Pancreas (tissue), 10 donors: Measurements from ENCODE around the gene MARCKS. TPM values are rescaled to one million over a fixed set of nuclear protein-coding genes. Genes with fewer than 3 reads are reported as not detected.

ENCODE experiments used
- ATAC-seq, 4 donors: fragments of 200-7000 bp; cut with Tn5 transposase; one replicate each; pipeline versions ENCODE4 v1.8.0 to v1.9.1; 2020; ENCODE audit warnings: mild to moderate bottlenecking in 4 of 4, moderate library complexity in 4 of 4
- DNase-seq, 6 donors: peaks; one replicate each; pipeline ENCODE4 v3.0.0-alpha.2; 2020
- FAIRE-seq: peaks from 2 replicates; lab custom pipeline; 2012; peaks lifted over from hg19 to GRCh38; lab: Jason Lieb, UNC
- H3K27ac ChIP-seq, 4 donors: fragments of 200-600 bp; sonication (generic); 1 replicate in 3 of 4; 2 replicates in 1 of 4; pipeline versions ENCODE4 v1.5.0 to v1.8.0; 2020
- H3K27me3 ChIP-seq, 4 donors: fragments of 200-600 bp; one replicate each; pipeline ENCODE4 v1.8.0; 2021
- H3K36me3 ChIP-seq, 3 donors: fragments of 200-600 bp; sonication (generic) in 1 of 3; one replicate each; pipeline versions ENCODE4 v1.5.0 to v1.8.0; 2020 to 2021
- H3K4me1 ChIP-seq, 3 donors: fragments of 200-600 bp; one replicate each; pipeline ENCODE4 v1.8.0; 2021
- H3K4me3 ChIP-seq, 4 donors: fragments of 200-600 bp; sonication (generic) in 2 of 4; one replicate each; pipeline versions ENCODE4 v1.5.0 to v1.8.0; 2020 to 2021
- H3K9me3 ChIP-seq, 4 donors: fragments of 200-600 bp; one replicate each; pipeline ENCODE4 v1.8.0; 2021
- CTCF ChIP-seq, 4 donors: fragments of 200-600 bp; sonication (generic) in 3 of 4; IDR thresholded peaks; one replicate each; pipeline versions ENCODE4 v1.5.0 to v1.8.0; 2021; ENCODE audit warnings: antibody characterized with exemption in 4 of 4
- WGBS, 2 donors: extraction: QIAGEN DNeasy Blood & Tissue Kit; methylation state at CpG; one replicate each; pipeline ENCODE4 v1.1.7; 2013; 5-methylcytosine and 5-hydroxymethylcytosine counted together
- intact Hi-C, 3 donors: fragments of 100-400 bp; cut with DNase I; formaldehyde crosslinking; loops; one replicate each; pipeline versions ENCODE4 v1.11.1 to v1.14.2; 2022
- polyA plus RNA-seq, 2 donors: library from polyadenylated mRNA; stranded (reverse); fragments of 200-250 nt; gene quantifications; one replicate each; pipeline ENCODE4 v1.2.3, GENCODE V29; 2013
- total RNA-seq, 6 donors: library from RNA; stranded (reverse); fragmentation: NEBNext Ultra II Directional in 4 of 6; extraction: Animal tissue kit (Norgen Biotek cat#: 25700) in 4 of 6; gene quantifications; one replicate each; pipeline versions ENCODE4 v1.2.1 to v1.2.4, GENCODE V29; 2021 to 2023
- donor health status: healthy with polysubstance abuse.
- donor health status: DM: no; HTN: no; CAD: no; lungs with moderate emphysema.
- donor health status: DM: no; HTN: no; CAD: no.
- donor health status: control.
- donor health status: control.
- donor health status: Bipolar disorder and iron deficiency.
- donor health status: DM: yes; HTN: yes; CAD: no.
- donor health status: DM: no; HTN: no; CAD: no.
- donor health status: DM: no; HTN: no; CAD: no.
- donor health status: DM: yes; HTN: yes; CAD: no.

The MARCKS gene
- total and polyA plus RNA-seq, 8 donors, result 14.0 to 118 (median 51.8) TPM

GRCh38 chr6:113858480-113859348 lies 1.6 kb downstream of the MARCKS start:
- no peaks in the 10 kb centered on the region for H3K9me3 ChIP-seq
- WGBS, 2 donors, result 0 to 1% methylated on average over 55 to 67 of the region's 67 CpGs
- FAIRE-seq, result no peak
- ATAC-seq, result peak; percentile 72 to 82 (median 82)
- peaks cover 0 to 7% (median 0%) of the 10 kb centered on the region in 3 donors for H3K36me3 ChIP-seq
- H3K4me3 ChIP-seq, result peak overlapping the region; percentile 80 to 90 (median 82)
- intact Hi-C loops, result loop anchor here in 2 of 3 donors (5.0 to 10.0 kb wide), 4 partner anchors 161 to 554 kb away; no protein-coding TSS in a partner anchor
- H3K27me3 ChIP-seq, result no peaks in the 10 kb centered on the region
- H3K4me1 ChIP-seq, result peaks cover 0 to 21% (median 16%) of the 10 kb centered on the region in 3 donors
- peak; percentile 92 to 100 (median 94) for DNase-seq
- TF ChIP-seq CTCF (IDR thresholded peaks at IDR 0.05), result peak; percentile 95 to 99 (median 96)
- H3K27ac ChIP-seq, result peak overlapping the region; percentile 97 to 100 (median 99)

- FAIRE-seq (no peak), ATAC-seq (no peak)
These were observed 2.4 kb downstream of the MARCKS start for GRCh38 chr6:113859349-113860180.

GRCh38 chr6:113860181-113860955 lies 3.2 kb downstream of the MARCKS start:
- Histone ChIP-seq H3K4me1 (peaks cover 0 to 21% (median 16%) of the 10 kb centered on the region in 3 donors), H3K27ac (peak overlapping the region in 3 of 4 donors; percentile 98 to 100 (median 100)), H3K27me3 (no peaks in the 10 kb centered on the region), H3K9me3 (no peaks in the 10 kb centered on the region), H3K36me3 (peaks cover 0 to 7% (median 0%) of the 10 kb centered on the region in 3 donors), H3K4me3 (peak overlapping the region in 2 of 4 donors; percentile 82 to 90)
- intact Hi-C loops, result no loop called here
- ATAC-seq (no peak), DNase-seq (peak in 5 of 6 donors; percentile 28 to 76 (median 53)), FAIRE-seq (no peak)
- TF ChIP-seq CTCF (IDR thresholded peaks at IDR 0.05), result no peak
- WGBS, 2 donors, result 36 to 45% methylated on average over 53 to 56 of the region's 56 CpGs

More at GRCh38 chr6:113859349-113860180, 2.4 kb downstream of the MARCKS start:
- Histone ChIP-seq H3K4me1 (peaks cover 0 to 21% (median 16%) of the 10 kb centered on the region in 3 donors), H3K27me3 (no peaks in the 10 kb centered on the region), H3K36me3 (peaks cover 0 to 7% (median 0%) of the 10 kb centered on the region in 3 donors), H3K9me3 (no peaks in the 10 kb centered on the region), H3K27ac (peak overlapping the region; percentile 97 to 100 (median 99)), H3K4me3 (peak overlapping the region; percentile 57 to 90 (median 81))
- peak in 5 of 6 donors; percentile 13 to 85 (median 49) for DNase-seq
- intact Hi-C loops, result loop anchor here in 2 of 3 donors (5.0 to 10.0 kb wide), 4 partner anchors 162 to 555 kb away; no protein-coding TSS in a partner anchor
- no peak for TF ChIP-seq CTCF (IDR thresholded peaks at IDR 0.05)
- WGBS, 2 donors, result 18 to 22% methylated on average over 78 to 90 of the region's 90 CpGs

GRCh38 chr6:113862112-113862511 lies 5.0 kb downstream of the MARCKS start:
- no peak for TF ChIP-seq CTCF (IDR thresholded peaks at IDR 0.05)
- peak overlapping the region in 1 of 4 donors; percentile 11 for H3K27ac ChIP-seq
- H3K9me3 ChIP-seq, result no peaks in the 10 kb centered on the region
- H3K27me3 ChIP-seq, result no peaks in the 10 kb centered on the region
- H3K4me3 ChIP-seq, result no peak overlapping the region
- ATAC-seq (no peak), DNase-seq (no peak), FAIRE-seq (peak; percentile 81)
- peaks cover 0 to 21% (median 16%) of the 10 kb centered on the region in 3 donors for H3K4me1 ChIP-seq
- intact Hi-C loops, result no loop called here
- peaks cover 0 to 7% (median 0%) of the 10 kb centered on the region in 3 donors for H3K36me3 ChIP-seq
